GM12873 (cell line): ENCODE data around the gene MGLL.

Source experiments
- CTCF ChIP-seq: IDR thresholded peaks from 2 replicates; pipeline ENCODE4 v1.5.1; 2012; ENCODE audit warnings: low read depth, mild to moderate bottlenecking, moderate library complexity, low read length, control low read depth; ENCODE audit not compliant: insufficient read depth; ENCODE audit errors: missing control alignments

MGLL gene

GRCh38 chr3:127751163-127751621, 71.1 kb downstream of the MGLL start:
- TF ChIP-seq CTCF, result no peak

GRCh38 chr3:127750226-127751031, 71.9 kb downstream of the MGLL start:
- no peak for TF ChIP-seq CTCF

- peak; percentile 56 for TF ChIP-seq CTCF
Measured at GRCh38 chr3:127749787-127750225, 72.5 kb downstream of the MGLL start.

- TF ChIP-seq CTCF, result no peak
Measured at GRCh38 chr3:127749361-127749760, 73.0 kb downstream of the MGLL start.

- TF ChIP-seq CTCF, result no peak
Measured at GRCh38 chr3:127748754-127749327, 73.5 kb downstream of the MGLL start.

GRCh38 chr3:127747751-127748521, 74.4 kb downstream of the MGLL start:
- TF ChIP-seq CTCF, result no peak

GRCh38 chr3:127747066-127747465, 75.2 kb downstream of the MGLL start:
- TF ChIP-seq CTCF, result no peak
